Measurements from ENCODE around the gene ZNF541.

- TF ChIP-seq, protein P1, sequence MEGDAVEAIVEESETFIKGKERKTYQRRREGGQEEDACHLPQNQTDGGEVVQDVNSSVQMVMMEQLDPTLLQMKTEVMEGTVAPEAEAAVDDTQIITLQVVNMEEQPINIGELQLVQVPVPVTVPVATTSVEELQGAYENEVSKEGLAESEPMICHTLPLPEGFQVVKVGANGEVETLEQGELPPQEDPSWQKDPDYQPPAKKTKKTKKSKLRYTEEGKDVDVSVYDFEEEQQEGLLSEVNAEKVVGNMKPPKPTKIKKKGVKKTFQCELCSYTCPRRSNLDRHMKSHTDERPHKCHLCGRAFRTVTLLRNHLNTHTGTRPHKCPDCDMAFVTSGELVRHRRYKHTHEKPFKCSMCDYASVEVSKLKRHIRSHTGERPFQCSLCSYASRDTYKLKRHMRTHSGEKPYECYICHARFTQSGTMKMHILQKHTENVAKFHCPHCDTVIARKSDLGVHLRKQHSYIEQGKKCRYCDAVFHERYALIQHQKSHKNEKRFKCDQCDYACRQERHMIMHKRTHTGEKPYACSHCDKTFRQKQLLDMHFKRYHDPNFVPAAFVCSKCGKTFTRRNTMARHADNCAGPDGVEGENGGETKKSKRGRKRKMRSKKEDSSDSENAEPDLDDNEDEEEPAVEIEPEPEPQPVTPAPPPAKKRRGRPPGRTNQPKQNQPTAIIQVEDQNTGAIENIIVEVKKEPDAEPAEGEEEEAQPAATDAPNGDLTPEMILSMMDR (IDR thresholded peaks at IDR 0.05), result no peak
- TF ChIP-seq ZFX (IDR thresholded peaks at IDR 0.05; ENCODE audit: borderline replicate concordance), result no peak
Measured at GRCh38 chr19:47589824-47590223, 16.9 kb upstream of the ZNF541 start.

Measured in 22Rv1 (cell line).